Prostate gland (tissue), 2 donors: ENCODE results near the gene VWA8.

Experiments used
- CTCF ChIP-seq, 4 experiments: fragments of 200-600 bp in 2 of 4; fragments of 450-650 bp in 2 of 4; sonication (generic) in 2 of 4; IDR thresholded peaks; 1 replicate in 3 of 4; 2 replicates in 1 of 4; pipeline ENCODE4 v1.5.1; 2016 to 2019; ENCODE audit warnings: antibody characterized with exemption in 4 of 4, mild to moderate bottlenecking in 2 of 4, moderate library complexity in 2 of 4
- POLR2A ChIP-seq: fragments of 450-650 bp; IDR thresholded peaks from one replicate; pipeline ENCODE4 v1.6.1; 2016; ENCODE audit warnings: antibody characterized with exemption, mild to moderate bottlenecking
- POLR2AphosphoS5 ChIP-seq: sonication (generic); formaldehyde crosslinking; IDR thresholded peaks from one replicate; pipeline ENCODE4 v1.6.1; 2017; ENCODE audit warnings: antibody characterized with exemption

- TF ChIP-seq CTCF (IDR thresholded peaks at IDR 0.05) (no peak), POLR2A (no peak), POLR2AphosphoS5 (no peak)
Measured at GRCh38 chr13:41709511-41709910, 251.4 kb downstream of the VWA8 start.
